ENCODE results near the gene KCNN1. TPM values are rescaled to one million over a fixed set of nuclear protein-coding genes. Genes with fewer than 3 reads are reported as not detected.

The KCNN1 gene
- total RNA-seq, 4 donors from 2014 or later = 0.12 to 1.0 (median 0.88) TPM; not detected in 1

DNA sequence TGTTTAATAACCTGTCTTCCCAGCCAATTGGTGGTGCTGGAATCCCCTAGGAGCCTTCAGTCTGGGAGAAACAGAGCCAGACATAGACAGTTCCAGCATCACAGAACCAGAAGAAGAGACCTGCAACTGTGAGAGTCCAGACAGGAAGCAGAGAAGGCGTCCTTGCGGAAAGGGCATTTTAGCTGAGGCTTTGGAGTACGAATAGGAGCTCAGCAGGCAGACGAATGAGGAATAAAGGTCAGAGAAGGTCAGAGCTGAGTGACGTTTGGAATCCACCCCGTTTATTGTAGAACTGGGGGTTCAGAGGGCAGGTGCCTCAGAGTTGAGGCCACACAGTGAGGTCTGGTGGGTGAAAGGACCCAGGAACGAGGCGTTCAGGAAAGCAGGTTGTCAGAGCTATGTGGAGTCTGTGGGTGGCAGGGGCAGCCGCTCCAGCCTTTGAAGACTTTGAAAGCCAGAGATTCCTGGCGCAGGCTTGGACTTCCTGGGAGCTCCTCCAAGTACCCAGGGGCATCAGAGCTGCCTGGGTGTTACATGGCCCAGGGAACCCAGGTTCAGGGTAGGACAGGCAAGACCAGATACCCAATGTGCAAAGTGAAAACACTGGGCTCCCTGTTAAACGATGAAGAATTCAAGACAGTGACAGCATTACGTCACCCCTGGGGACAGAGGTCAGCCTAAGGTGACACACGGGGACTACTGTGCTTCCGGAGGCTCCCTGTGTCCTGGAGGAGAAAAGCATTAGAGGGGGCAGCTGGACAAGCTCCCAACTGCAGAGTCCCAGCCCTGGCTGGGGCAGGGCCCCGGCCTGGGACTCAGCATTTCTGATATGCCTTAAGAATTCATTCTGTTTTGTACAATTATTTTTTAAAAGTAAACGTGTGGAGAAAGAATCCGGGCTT, 46.6 kb downstream of the KCNN1 start:
- DNase-seq (ENCODE audit: low spot score) = no peak
- no peak for ATAC-seq (ENCODE audit: low FRiP score)
- TF ChIP-seq, protein P1, sequence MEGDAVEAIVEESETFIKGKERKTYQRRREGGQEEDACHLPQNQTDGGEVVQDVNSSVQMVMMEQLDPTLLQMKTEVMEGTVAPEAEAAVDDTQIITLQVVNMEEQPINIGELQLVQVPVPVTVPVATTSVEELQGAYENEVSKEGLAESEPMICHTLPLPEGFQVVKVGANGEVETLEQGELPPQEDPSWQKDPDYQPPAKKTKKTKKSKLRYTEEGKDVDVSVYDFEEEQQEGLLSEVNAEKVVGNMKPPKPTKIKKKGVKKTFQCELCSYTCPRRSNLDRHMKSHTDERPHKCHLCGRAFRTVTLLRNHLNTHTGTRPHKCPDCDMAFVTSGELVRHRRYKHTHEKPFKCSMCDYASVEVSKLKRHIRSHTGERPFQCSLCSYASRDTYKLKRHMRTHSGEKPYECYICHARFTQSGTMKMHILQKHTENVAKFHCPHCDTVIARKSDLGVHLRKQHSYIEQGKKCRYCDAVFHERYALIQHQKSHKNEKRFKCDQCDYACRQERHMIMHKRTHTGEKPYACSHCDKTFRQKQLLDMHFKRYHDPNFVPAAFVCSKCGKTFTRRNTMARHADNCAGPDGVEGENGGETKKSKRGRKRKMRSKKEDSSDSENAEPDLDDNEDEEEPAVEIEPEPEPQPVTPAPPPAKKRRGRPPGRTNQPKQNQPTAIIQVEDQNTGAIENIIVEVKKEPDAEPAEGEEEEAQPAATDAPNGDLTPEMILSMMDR (IDR thresholded peaks at IDR 0.05) = no peak

DNA sequence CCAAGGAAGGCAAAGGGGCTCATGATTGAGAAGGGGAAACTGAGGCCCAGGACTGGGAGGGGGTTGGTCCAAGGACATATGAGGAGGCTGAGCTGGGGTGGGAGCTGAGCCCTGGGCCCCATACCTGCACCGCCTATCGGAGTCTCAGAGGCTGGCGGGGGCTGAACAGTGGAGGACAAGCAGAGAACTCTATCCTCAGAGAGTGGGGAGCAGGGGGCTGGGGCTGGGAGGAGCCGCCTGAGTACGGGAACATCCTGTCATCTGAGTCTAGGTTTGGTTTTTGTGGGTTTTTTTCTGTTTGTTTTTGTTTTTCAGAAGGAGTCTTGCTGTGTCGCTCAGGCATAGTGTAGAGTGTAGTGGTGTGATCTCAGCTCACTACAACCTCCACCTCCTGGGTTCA, 47.3 kb downstream of the KCNN1 start:
- ATAC-seq (ENCODE audit: low FRiP score) = no peak
- TF ChIP-seq, protein P1 (IDR thresholded peaks at IDR 0.05) = no peak
- DNase-seq (ENCODE audit: low spot score) = no peak

DNA sequence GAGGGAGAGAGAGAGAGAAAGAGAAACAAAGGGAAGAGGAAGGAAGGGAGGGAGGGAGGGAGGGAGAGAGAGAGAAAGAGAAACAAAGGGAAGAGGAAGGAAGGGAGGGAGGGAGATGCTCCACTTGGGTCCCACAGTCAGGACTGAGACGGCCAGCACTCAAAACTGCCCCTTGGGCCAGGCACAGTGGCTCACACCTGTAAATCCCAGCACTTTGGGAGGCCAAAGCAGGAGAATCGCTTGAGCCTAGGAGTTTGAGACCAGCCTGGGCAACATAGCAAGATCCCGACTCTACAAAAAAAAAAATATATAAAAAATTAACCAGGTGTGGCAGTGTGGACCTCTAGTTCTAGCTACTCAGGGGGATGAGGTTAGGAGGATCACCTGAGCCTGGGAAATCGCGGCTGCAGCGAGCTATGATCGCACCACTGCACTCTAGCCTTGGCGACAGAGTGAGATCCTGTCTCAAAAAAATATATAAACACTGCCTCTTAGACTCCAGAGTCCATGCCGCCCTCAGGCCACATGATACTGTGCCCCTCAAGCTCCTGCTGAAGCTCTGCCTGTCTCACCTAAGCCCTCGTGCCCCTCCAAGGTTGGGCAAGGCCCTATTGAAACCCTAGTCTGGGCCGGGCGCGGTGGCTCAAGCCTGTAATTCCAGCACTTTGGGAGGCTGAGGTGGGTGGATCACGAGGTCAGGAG, 49.5 kb downstream of the KCNN1 start:
- DNase-seq (ENCODE audit: low spot score) (no peak), ATAC-seq (ENCODE audit: low FRiP score) (no peak)
- TF ChIP-seq, protein P1 (IDR thresholded peaks at IDR 0.05) = no peak

DNA sequence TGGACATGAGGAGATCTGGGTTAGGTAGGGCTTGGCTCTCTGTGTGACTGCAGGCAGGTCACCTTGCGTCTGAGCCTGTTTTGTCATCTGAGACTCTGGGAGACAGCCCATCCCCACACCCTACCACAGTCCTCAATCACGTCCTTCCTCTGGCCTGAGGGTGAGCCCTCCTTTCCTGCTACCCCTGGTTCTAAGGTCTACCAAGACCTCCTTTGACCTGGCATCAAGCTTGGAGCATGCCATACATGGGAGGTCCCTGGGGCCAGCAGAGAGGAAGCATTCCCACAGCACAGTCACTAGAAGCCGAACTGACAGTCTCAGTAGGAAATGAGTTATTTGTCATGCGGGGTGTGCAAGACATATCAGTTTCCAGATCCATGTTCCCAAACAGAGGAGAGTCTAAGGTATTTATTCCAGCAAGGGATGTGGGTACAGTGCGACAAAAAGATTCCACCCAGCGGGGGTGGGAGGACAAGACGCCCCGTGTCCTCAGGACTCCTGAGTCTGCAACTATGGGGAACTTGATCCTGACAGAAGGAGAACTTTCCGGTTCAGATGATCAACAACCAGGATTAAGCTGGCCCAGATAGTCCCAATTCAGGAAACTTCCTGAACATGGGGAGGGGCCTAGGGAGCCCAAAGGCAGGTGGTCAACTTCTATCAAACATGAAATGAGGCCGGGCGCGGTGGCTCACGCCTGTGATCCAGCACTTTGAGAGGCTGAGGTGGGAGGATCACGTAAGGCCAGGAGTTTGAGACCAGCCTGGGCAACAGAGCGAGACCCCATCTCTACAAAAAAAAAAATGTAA, 50.6 kb downstream of the KCNN1 start:
- peak; percentile 17 for ATAC-seq (ENCODE audit: low FRiP score)
- DNase-seq (ENCODE audit: low spot score) = no peak
- TF ChIP-seq, protein P1 (IDR thresholded peaks at IDR 0.05) = no peak

DNA sequence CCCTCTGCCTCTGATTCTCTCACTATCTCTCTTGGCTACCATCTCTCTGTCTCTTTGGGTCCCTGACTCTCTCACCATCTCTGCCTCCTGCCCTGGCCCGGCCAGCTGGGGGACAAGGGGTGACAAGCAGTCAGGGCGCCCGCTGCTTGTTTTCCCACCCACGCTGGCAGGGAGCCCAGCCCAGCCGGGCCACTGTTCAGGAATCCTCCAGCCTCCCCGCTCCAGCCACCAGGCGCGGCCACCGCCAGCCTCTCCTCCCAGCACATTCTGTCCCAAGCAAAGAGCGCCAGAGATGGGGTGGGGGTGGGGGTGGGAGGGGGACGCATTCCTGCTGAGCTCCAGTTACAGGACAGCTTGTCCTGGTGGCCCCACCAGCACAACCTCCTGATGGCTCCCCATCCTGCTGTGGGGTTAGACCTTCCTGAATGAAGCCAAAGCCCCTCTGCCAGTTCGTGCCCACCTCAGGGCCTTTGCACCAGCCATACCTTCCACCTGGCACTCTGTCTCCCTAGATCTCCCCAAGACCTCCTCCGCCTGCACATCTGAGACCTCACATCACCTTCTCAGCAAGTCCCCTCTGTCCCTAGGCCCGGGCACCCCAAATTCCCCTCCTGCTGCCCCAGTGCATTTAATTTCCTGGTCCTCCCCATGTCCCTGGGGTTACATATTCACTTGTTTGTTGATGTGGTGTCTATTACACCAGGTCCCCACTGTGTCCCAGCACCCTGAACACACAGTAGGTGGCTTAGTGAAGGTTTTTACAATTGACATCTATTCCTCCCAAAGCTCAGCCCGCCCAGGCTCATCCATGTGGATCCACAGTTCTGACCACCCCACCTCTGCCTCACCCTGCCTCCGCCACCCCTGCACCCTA, 53.5 kb downstream of the KCNN1 start:
- DNase-seq (ENCODE audit: low spot score) (no peak), ATAC-seq (ENCODE audit: low FRiP score) (no peak)
- TF ChIP-seq, protein P1 (IDR thresholded peaks at IDR 0.05) = no peak

DNA sequence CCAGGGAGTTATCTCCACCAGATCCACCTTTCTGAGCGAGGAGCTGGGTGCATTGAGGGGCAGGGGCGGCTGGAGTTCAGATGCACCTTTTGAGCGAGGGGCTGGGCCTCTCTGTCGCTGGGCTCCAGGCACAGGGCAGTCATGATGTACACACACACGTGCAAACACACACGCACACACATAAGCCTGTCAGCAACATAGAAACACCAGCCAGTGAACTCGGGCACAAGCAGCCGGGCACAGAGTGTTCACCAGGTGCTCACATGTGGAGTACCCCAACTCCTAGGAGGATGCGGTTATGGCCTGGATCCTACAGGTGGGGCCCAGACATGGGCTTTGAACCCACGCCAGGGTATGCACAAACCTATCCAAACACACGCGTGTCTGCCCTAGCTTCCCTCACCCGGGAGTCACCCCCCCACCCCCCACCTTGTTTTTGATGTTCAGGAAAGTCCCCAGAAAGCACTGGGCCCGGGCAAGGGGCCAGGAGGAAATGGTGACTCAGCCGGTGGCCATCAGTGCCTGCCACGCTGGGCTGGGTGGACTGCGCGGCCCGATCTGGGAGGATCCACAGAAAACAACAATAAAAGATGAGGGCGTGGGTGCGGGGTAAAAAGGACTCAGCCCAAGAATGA, 54.3 kb downstream of the KCNN1 start:
- DNase-seq (ENCODE audit: low spot score) = no peak
- TF ChIP-seq, protein P1 (IDR thresholded peaks at IDR 0.05) = no peak
- no peak for ATAC-seq (ENCODE audit: low FRiP score)

Measured in omental fat pad (tissue), 4 donors.